Activated gamma-delta T cell treated with anti-CD3 and anti-CD28 coated beads, Interleukin-2, amount 50 U/mL, for 16 hours (primary cell): ENCODE measurements around the gene DGKI.

Source experiments
- DNase-seq: peaks from one replicate; pipeline ENCODE4 v3.0.0-alpha.2; 2020; ENCODE audit warnings: low read depth

Gene DGKI

GRCh38 chr7:137652721-137653120, 194.1 kb downstream of the DGKI start:
- no peak for DNase-seq

DNA sequence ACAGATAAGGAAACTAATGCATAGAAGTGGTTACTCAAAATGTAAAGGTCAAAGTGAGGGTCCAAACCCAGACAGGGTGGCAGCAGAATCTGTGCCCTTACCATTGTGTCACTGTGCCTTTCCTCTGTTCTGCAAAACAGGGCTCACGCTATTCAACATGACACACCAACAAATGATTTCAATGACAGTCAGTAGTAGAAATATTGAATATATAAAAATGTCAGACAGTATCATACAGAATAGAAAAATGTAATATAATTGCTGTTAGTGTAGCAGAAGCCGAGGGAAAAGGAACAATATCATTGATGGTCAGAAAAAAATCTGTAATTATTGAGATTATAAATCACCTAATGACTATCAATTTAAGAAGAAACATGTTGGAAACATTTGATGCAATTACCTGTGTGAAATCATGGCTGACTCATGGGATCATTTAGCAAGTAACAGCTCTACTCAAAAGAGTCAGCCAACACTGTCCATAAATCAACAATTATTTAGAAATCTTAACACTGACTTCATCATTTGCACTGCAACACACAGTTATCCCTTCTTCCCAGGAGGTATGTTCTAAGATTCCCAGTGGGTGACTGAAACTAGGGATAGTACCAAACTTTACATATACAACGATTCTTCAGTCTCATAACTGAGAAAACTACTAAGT, 198.7 kb downstream of the DGKI start:
- no peak for DNase-seq

- no peak for DNase-seq
Measured at GRCh38 chr7:137642472-137642871, 204.3 kb downstream of the DGKI start.

GRCh38 chr7:137642031-137642430, 204.7 kb downstream of the DGKI start:
- DNase-seq, result no peak

DNA sequence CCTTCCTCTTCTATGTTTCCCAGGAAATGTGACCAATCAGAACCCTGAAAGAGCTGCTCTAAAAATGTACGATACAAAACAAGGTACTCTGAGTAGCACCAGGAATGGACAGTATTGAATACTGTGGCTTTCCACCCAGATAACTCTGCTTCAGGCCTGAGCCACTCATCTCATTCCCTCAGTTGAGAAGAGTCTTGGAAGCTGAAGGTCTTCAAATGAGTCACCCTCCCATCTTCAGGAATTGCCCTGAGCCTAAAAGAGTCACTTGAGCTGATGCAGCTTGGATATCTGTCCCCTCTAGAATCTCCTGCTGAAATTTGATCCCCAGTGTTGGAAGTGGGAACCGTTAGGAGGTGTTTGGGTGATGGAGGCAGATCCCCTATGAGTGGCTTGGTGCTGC, 210.4 kb downstream of the DGKI start:
- no peak for DNase-seq

- DNase-seq, result no peak
Measured at GRCh38 chr7:137635874-137636273, 210.9 kb downstream of the DGKI start.

- no peak for DNase-seq
Measured at GRCh38 chr7:137635132-137635531, 211.6 kb downstream of the DGKI start.

- no peak for DNase-seq
Measured at GRCh38 chr7:137634356-137634755, 212.4 kb downstream of the DGKI start.

DNA sequence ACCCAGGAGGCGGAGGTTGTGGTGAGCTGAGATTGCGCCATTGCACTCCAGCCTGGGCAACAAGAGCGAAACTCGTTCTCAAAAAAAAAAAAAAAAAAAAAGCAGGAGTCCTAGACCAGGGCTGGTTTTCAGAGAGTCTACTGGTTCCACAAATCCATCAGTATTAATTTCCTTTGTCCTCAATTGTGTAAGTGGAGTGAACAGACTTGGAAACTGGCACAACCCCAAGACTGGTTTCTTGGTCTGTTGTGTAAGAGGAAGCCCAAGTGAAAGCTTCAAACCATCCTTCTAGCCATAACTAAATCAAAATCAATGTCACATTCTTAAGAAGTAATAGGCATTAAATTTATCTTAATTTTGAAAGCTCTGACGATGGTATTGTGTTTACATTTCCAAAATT, 213.6 kb downstream of the DGKI start:
- DNase-seq, result no peak

GRCh38 chr7:137628216-137628615, 218.6 kb downstream of the DGKI start:
- DNase-seq, result no peak

DNA sequence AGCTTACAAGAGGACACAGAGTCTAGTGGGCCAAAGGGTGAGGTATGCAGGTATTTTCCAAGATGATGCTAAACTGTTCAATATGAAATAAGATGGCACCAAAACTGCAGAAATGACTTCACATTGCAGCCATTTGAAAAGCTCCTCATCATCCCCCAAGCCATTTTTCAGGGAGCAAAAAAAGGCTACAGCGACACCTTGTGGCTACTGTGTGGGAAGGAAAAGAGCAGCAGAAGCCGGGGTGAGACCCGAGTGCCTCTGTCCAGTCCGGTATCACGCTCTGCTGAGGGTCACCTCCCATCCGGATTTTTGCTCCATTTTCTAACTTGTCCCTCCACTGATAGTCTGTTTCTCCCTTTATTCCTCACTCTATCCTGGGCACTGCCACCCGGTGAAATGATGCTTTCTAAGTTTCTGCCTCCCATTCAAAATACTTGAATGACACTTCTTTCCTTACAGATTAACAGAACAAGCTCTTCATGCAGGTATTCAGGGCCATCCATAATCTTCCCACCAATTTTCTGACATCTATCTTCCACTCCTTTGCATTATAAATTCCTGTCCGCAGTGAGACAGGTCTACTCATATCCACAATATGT, 220.2 kb downstream of the DGKI start:
- DNase-seq, result no peak

DNA sequence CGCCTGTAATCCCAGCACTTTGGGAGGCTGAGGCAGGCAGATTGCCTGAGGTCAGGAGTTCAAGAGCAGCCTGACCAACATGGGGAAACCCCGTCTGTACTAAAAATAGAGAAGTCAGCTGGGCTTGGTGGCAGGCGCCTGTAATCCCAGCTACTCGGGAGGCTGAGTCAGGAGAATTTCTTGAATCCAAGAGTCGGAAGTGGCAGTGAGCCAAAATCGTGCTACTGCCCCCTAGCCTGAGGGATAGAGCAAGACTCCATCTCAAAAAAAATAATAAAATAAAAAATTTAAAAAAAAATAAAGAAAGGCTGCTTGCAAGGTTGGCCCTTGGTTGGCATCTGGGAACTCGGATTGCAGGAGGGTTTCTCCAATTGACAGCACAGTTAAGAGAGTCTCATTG, 221.6 kb downstream of the DGKI start:
- no peak for DNase-seq

GRCh38 chr7:137619181-137619580, 227.6 kb downstream of the DGKI start:
- DNase-seq, result no peak

GRCh38 chr7:137618748-137619147, 228.0 kb downstream of the DGKI start:
- DNase-seq, result no peak

GRCh38 chr7:137613006-137613525, 233.7 kb downstream of the DGKI start:
- no peak for DNase-seq

DNA sequence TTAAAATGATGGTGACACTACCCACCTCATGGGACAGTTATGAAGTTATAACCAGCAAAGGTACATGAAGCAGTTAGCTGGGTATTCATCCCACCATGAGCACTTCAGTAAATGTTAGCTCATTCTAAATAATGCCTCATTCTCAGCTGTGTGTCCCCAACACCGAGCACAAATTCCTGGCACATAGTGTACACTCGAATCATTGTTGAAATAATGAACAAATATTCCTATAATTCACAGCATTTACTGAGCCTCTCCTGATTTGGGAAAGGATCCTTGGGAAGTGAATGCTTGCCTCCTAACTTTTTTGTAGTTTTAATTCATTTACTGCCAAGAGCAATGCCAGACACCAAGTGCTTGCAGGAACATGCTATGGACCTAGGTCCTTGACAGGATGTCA, 235.2 kb downstream of the DGKI start:
- no peak for DNase-seq

GRCh38 chr7:137609500-137609899, 237.3 kb downstream of the DGKI start:
- DNase-seq, result no peak

- no peak for DNase-seq
Measured at GRCh38 chr7:137606061-137606674, 240.6 kb downstream of the DGKI start.

GRCh38 chr7:137603043-137603442, 243.7 kb downstream of the DGKI start:
- DNase-seq, result no peak

GRCh38 chr7:137601642-137602041, 245.1 kb downstream of the DGKI start:
- no peak for DNase-seq

GRCh38 chr7:137597856-137598255, 248.9 kb downstream of the DGKI start:
- no peak for DNase-seq

- no peak for DNase-seq
Measured at GRCh38 chr7:137593115-137593711, 253.6 kb downstream of the DGKI start.
